K562 treated with DMSO at 1 percent for 24 hours (cell line): ENCODE measurements around the gene KLK2. TPM values are rescaled to one million over a fixed set of nuclear protein-coding genes. Genes with fewer than 3 reads are reported as not detected.

Source experiments
- total RNA-seq: library from RNA; unstranded; fragments of 300-600 nt; gene quantifications from 2 replicates; pipeline ENCODE4 v1.2.3, GENCODE V29; 2022; ENCODE audit warnings: low read depth; ENCODE audit not compliant: insufficient read depth

KLK2 gene
- total RNA-seq: not detected in 2 replicates

DNA sequence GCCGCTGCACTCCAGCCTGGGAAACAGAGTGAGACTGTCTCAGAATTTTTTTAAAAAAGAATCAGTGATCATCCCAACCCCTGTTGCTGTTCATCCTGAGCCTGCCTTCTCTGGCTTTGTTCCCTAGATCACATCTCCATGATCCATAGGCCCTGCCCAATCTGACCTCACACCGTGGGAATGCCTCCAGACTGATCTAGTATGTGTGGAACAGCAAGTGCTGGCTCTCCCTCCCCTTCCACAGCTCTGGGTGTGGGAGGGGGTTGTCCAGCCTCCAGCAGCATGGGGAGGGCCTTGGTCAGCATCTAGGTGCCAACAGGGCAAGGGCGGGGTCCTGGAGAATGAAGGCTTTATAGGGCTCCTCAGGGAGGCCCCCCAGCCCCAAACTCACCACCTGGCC lies at the start of gene KLK2:
KLK2 (plus strand) TSS at position 384 of the 400 bp plus-strand sequence. CDS start 35 bp downstream, outside the sequence.

DNA sequence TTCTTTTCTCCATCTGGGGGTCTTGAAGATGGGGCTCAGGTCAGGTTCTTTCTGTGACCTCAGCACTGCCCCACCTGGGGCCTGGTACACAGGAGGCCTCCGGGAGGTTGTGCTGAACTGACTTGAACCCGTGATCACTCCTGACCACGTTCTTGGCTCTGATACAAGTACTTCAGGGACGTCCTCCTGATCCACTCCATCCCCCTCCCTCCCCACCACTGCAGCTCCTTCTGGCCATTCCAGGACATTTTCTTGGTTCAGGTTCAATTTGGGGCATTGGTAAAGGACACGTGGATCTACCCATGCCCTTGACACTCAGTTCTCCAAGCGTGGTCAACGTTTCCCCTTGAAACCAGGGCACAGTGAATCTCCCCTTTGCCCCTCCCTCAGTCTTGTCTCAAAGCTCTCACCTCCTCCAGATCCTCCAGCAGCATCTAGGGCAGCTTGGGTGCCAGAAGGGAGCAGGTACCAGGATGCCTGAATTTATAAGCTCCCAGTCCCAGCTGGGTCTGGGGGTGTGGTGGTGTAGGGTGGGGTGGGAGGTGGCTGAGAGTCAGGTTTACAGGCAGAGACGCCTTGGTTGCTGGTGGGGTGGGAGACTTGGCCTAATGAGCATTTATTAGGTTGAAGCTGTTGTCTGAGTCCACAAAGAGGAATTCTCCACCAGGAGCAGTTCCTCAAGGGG lies 40.0 kb upstream of the KLK2 start, which contains the start of gene KLK15:
KLK15 (minus strand) TSS at position 458 of the 685 bp plus-strand sequence. CDS start 2,082 bp downstream, outside the sequence.

GRCh38 chr19:50854636-50855410 lies 18.4 kb upstream of the KLK2 start, which contains the start of gene KLK3:
Gene KLK3, plus strand, starts transcription at chr19:50854915. Its CDS starts 41 bp downstream, at chr19:50854956.

GRCh38 chr19:50911206-50912101 lies 38.2 kb downstream of the KLK2 start, which contains the start of gene KLK4:
Gene KLK4, minus strand, starts transcription at chr19:50911395. Its CDS starts 657 bp downstream, at chr19:50910738.

Other genes with a start within 250 kb of the KLK2 start
- 7.3 and 8.9 TPM in 2 replicates for gene SYT3, start 233.6 kb upstream of the KLK2 start, total RNA-seq
- 42.3 and 60.5 TPM in 2 replicates for gene C19orf81, start 224.0 kb upstream of the KLK2 start, total RNA-seq
- 0.27 TPM in 1 of 2 replicates, not detected in the other for gene SHANK1, start 153.6 kb upstream of the KLK2 start, total RNA-seq
- gene CLEC11A, start 150.1 kb upstream of the KLK2 start, total RNA-seq: 94.9 and 103 TPM in 2 replicates
- 0.59 TPM in 1 of 2 replicates, not detected in the other for gene GPR32, start 103.0 kb upstream of the KLK2 start, total RNA-seq
- gene ACP4, start 83.0 kb upstream of the KLK2 start, total RNA-seq: not detected in 2 replicates
- 19.2 and 20.0 TPM in 2 replicates for gene KLK1, start 49.7 kb upstream of the KLK2 start, total RNA-seq
- 0.56 TPM in 1 of 2 replicates, not detected in the other for gene KLK15, start 39.9 kb upstream of the KLK2 start, total RNA-seq
- not detected in 2 replicates for gene KLK3, start 18.5 kb upstream of the KLK2 start, total RNA-seq
- not detected in 2 replicates for gene KLK4, start 38.0 kb downstream of the KLK2 start, total RNA-seq
- not detected in 2 replicates for gene KLK5, start 79.6 kb downstream of the KLK2 start, total RNA-seq
- not detected in 2 replicates for gene KLK6, start 96.2 kb downstream of the KLK2 start, total RNA-seq
- gene KLK7, start 110.5 kb downstream of the KLK2 start, total RNA-seq: not detected in 2 replicates
- gene KLK8, start 128.2 kb downstream of the KLK2 start, total RNA-seq: 0.95 and 2.1 TPM in 2 replicates
- gene KLK10, start 146.3 kb downstream of the KLK2 start, total RNA-seq: not detected in 2 replicates
- not detected in 2 replicates for gene KLK11, start 153.2 kb downstream of the KLK2 start, total RNA-seq
- not detected in 2 replicates for gene KLK12, start 161.6 kb downstream of the KLK2 start, total RNA-seq
- 2.7 and 2.9 TPM in 2 replicates for gene KLK13, start 191.7 kb downstream of the KLK2 start, total RNA-seq
- gene KLK14, start 209.4 kb downstream of the KLK2 start, total RNA-seq: not detected in 2 replicates
- 31.1 and 32.6 TPM in 2 replicates for gene CTU1, start 235.0 kb downstream of the KLK2 start, total RNA-seq